Nephron progenitor cell (in vitro differentiated cells): ENCODE measurements around the gene LMO7.

Experiments
- DNase-seq: peaks from one replicate; pipeline ENCODE4 v3.0.0; 2021
- H3K27ac Mint-ChIP-seq: 2 replicates; pipeline ENCODE4 v1.8.0; 2021; ENCODE audit warnings: mild to moderate bottlenecking, moderate library complexity, mixed read lengths
- H3K27me3 Mint-ChIP-seq: 2 replicates; pipeline ENCODE4 v1.8.0; 2021; ENCODE audit warnings: mild to moderate bottlenecking, low read depth, mixed read lengths; ENCODE audit not compliant: poor library complexity
- H3K36me3 Mint-ChIP-seq: 2 replicates; pipeline ENCODE4 v1.8.0; 2021; ENCODE audit warnings: low read depth, mixed read lengths
- H3K4me1 Mint-ChIP-seq: 2 replicates; pipeline ENCODE4 v1.8.0; 2021; ENCODE audit warnings: mixed read lengths
- H3K4me3 Mint-ChIP-seq: 2 replicates; pipeline ENCODE4 v1.8.0; 2021; ENCODE audit warnings: mild to moderate bottlenecking, moderate library complexity, mixed read lengths
- H3K9me3 Mint-ChIP-seq: 2 replicates; pipeline ENCODE4 v1.8.0; 2021; ENCODE audit warnings: mild to moderate bottlenecking, moderate library complexity, mixed read lengths
- TF ChIP-seq, protein P1 (sequence below): fragments of 200-600 bp; sonication (generic); IDR thresholded peaks from 2 replicates; pipeline ENCODE4 v1.5.0; 2021; ENCODE audit warnings: antibody characterized with exemption

Gene LMO7

DNA sequence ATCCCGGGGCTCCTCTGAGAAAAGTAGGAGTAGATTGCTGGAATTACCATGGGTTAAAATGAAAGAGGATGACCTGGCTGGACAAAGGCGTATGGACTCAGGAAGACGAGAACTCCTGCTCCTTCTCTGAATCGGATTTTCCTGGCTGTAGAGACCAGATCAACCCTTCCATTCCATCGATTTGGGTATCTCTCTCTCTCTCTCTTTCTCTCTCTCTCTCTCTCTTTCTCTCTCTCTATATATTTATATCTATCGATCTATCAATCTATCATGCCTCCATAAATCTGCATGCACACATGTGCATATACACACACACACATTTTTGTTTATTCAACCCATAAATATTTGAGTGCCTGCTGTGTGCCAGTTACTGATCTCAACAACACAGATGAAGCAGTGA lies 234.9 kb downstream of the LMO7 start:
- H3K27me3 Mint-ChIP-seq, result peaks cover under 1% of the 10 kb centered on the region
- no peak for DNase-seq
- no peaks in the 10 kb centered on the region for H3K9me3 Mint-ChIP-seq
- peaks cover 25% of the 10 kb centered on the region for H3K4me1 Mint-ChIP-seq
- H3K36me3 Mint-ChIP-seq, result no peaks in the 10 kb centered on the region
- H3K4me3 Mint-ChIP-seq, result no peak overlapping the region
- TF ChIP-seq, protein P1, sequence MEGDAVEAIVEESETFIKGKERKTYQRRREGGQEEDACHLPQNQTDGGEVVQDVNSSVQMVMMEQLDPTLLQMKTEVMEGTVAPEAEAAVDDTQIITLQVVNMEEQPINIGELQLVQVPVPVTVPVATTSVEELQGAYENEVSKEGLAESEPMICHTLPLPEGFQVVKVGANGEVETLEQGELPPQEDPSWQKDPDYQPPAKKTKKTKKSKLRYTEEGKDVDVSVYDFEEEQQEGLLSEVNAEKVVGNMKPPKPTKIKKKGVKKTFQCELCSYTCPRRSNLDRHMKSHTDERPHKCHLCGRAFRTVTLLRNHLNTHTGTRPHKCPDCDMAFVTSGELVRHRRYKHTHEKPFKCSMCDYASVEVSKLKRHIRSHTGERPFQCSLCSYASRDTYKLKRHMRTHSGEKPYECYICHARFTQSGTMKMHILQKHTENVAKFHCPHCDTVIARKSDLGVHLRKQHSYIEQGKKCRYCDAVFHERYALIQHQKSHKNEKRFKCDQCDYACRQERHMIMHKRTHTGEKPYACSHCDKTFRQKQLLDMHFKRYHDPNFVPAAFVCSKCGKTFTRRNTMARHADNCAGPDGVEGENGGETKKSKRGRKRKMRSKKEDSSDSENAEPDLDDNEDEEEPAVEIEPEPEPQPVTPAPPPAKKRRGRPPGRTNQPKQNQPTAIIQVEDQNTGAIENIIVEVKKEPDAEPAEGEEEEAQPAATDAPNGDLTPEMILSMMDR, result no peak
- no peak overlapping the region for H3K27ac Mint-ChIP-seq

DNA sequence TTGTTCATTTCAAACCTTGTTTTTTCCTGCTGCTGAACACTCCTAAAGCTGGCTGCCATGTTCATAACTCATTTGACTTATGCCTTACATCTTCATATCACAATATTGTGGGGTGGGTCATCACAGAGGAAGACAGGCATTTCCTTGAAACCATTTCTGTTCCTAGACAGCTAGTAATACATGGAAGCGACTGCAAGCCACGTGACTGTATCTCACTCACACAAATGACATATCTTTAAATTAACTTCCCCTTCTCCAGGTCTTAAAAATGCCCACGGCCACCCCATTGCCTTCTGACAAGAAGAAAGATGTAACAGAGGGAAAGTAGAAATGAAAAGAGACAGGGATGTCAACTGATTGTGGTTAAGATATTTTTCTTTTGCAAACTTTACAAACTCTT lies 236.8 kb downstream of the LMO7 start:
- Mint-ChIP-seq H3K36me3 (no peaks in the 10 kb centered on the region), H3K27me3 (peaks cover 4% of the 10 kb centered on the region), H3K27ac (no peak overlapping the region), H3K4me1 (peaks cover 38% of the 10 kb centered on the region), H3K4me3 (no peak overlapping the region), H3K9me3 (no peaks in the 10 kb centered on the region)
- TF ChIP-seq, protein P1, result no peak
- no peak for DNase-seq

DNA sequence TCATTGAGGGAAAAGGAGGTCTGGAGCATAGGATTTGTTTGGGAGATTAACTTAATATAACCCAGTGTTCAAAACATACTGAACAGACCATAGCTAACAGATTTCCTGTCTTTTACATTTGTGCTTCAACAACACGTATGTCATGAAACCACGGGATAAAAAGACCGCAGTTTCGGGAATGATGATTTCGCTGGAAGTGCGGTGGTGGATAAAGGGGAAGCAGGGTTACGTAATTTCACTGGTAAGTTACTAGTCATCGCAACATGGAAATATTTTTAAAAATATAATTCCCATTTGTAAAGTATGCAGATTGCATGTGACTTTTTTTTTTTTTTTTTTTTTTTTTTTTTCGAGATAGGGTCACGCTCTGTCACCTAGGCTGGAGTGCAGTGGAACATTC lies 237.4 kb downstream of the LMO7 start:
- DNase-seq, result no peak
- peaks cover 4% of the 10 kb centered on the region for H3K27me3 Mint-ChIP-seq
- TF ChIP-seq, protein P1, result no peak
- H3K27ac Mint-ChIP-seq, result no peak overlapping the region
- H3K4me3 Mint-ChIP-seq, result no peak overlapping the region
- H3K9me3 Mint-ChIP-seq, result no peaks in the 10 kb centered on the region
- H3K4me1 Mint-ChIP-seq, result peaks cover 40% of the 10 kb centered on the region
- no peaks in the 10 kb centered on the region for H3K36me3 Mint-ChIP-seq

DNA sequence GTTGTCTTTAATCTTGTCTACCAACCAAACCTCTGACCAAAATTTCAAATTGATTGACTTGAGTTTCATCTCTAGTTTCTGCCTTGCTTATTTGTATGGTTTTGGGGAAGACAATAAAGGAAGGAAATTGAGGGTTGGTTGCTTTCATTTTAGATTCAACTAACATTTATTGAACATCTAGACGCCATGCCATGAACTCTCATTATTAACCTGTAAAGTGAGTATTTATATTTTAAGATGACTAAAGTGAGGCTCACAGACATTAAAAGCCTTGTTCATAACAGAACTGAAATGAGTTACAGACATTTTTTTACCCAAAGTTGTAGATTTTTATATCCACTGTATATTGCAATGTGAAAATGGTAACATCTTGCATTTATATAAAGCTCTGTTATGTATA lies 239.3 kb downstream of the LMO7 start:
- no peak overlapping the region for H3K27ac Mint-ChIP-seq
- H3K36me3 Mint-ChIP-seq, result no peaks in the 10 kb centered on the region
- no peak overlapping the region for H3K4me3 Mint-ChIP-seq
- H3K4me1 Mint-ChIP-seq, result peaks cover 40% of the 10 kb centered on the region
- DNase-seq, result no peak
- no peaks in the 10 kb centered on the region for H3K9me3 Mint-ChIP-seq
- TF ChIP-seq, protein P1, result no peak
- H3K27me3 Mint-ChIP-seq, result peaks cover 4% of the 10 kb centered on the region

DNA sequence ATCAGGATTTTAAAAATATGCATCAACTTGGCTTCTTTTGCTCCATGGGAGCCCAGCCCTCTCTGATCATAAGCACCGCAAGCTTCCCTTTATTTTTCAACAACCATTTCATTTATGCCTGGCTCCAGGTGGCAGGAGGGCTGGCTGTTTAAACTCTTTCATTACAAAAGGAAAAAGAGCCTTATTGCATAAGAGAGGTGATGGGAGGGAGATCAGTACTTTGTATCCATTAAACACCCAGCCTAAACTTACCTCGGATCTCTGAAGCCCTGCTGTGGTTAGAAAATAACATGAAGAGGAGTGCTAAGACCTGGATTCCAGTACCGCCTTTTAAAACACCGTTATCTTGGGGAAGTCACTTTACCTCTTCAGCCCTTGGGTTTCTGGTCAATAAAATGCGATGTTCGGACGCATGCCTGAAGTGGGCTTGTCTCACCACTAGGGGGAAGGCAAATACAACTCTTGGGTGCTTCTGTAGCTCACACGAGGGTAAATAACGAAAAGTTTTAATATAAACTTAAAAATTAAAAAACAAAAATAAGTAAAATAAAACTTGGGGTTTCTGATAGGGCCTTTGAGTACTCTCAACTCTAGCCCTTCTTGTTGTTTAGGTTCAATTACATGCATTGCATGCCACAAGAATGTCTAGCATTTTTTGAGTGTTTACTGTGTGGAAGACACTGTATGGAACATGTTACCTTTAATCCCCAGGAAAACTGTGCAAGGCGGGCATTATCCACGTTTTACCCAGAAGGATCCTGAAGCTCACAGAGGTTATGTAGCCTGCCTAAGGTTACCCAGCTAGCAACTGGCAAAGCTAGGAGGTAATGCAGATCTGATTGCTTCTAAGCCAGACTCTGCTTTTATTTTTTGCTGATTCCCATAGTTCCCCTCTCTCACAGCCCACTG lies 240.3 kb downstream of the LMO7 start:
- TF ChIP-seq, protein P1, result peak; percentile 87
- Mint-ChIP-seq H3K36me3 (no peaks in the 10 kb centered on the region), H3K4me1 (peaks cover 50% of the 10 kb centered on the region), H3K9me3 (no peaks in the 10 kb centered on the region), H3K27me3 (peaks cover 4% of the 10 kb centered on the region), H3K27ac (no peak overlapping the region), H3K4me3 (no peak overlapping the region)
- DNase-seq, result peak; percentile 57

DNA sequence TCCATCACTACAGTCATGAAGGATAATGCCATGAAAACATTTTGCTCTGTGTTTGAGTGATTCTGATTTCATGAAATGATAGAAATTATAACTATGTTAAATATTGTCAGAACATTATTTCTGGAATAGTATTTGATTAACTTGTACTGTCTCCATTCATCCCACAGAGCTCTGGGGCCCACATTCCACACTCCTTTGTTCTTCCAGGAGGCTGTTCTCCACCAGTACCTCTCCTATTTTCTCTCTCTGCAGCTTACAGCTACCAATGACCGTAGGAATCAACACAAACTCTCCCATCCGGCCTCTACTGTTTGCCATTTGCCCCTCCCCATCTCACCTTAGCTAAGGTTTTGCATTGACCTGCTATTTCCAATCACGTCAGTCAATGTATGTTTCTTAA lies 240.9 kb downstream of the LMO7 start:
- no peak overlapping the region for H3K27ac Mint-ChIP-seq
- no peak for DNase-seq
- TF ChIP-seq, protein P1, result no peak

More for the DNA sequence above, 240.9 kb downstream of the LMO7 start:
- Mint-ChIP-seq H3K9me3 (no peaks in the 10 kb centered on the region), H3K27me3 (peaks cover 4% of the 10 kb centered on the region), H3K4me1 (peaks cover 51% of the 10 kb centered on the region), H3K36me3 (no peaks in the 10 kb centered on the region), H3K4me3 (no peak overlapping the region)
